ENCODE measurements around the gene CYB561A3.

The CYB561A3 gene

GRCh38 chr11:61332797-61333549, 28.7 kb downstream of the CYB561A3 start, which contains the start of the genes DDB1 and TKFC:
Gene DDB1 (minus strand): TSS chr11:61333105. CDS start chr11:61332968, 137 bp downstream.
Gene TKFC (plus strand): TSS chr11:61333228. CDS start chr11:61334729, 1,501 bp downstream.
- TF ChIP-seq CTCF (IDR thresholded peaks at IDR 0.05) = no peak

- no peak for TF ChIP-seq CTCF (IDR thresholded peaks at IDR 0.05)
Measured at GRCh38 chr11:61332281-61332796, 29.3 kb downstream of the CYB561A3 start.

GRCh38 chr11:61331651-61332050, 30.0 kb downstream of the CYB561A3 start:
- no peak for TF ChIP-seq CTCF (IDR thresholded peaks at IDR 0.05)

- no peak for TF ChIP-seq CTCF (IDR thresholded peaks at IDR 0.05)
Measured at GRCh38 chr11:61329871-61330270, 31.8 kb downstream of the CYB561A3 start.

GRCh38 chr11:61328351-61328750, 33.3 kb downstream of the CYB561A3 start:
- TF ChIP-seq CTCF (IDR thresholded peaks at IDR 0.05) = no peak

GRCh38 chr11:61327669-61328071, 34.0 kb downstream of the CYB561A3 start:
- no peak for TF ChIP-seq CTCF (IDR thresholded peaks at IDR 0.05)

- no peak for TF ChIP-seq CTCF (IDR thresholded peaks at IDR 0.05)
Measured at GRCh38 chr11:61325649-61326414, 35.9 kb downstream of the CYB561A3 start.

Data from LNCAP (cell line).